Smooth muscle cell (in vitro differentiated cells): ENCODE results near the gene LRP3. TPM values are rescaled to one million over a fixed set of nuclear protein-coding genes. Genes with fewer than 3 reads are reported as not detected.

Experiments
- DNase-seq: peaks from one replicate; lab custom pipeline; 2025; ENCODE audit not compliant: unreplicated experiment; lab: John Stamatoyannopoulos, UW
- H2AFZ ChIP-seq: fragments of 200-600 bp; sonication (generic); 2 replicates; pipeline ENCODE4 v1.6.0; 2016; ENCODE audit warnings: antibody characterized with exemption, low read depth, mild to moderate bottlenecking
- H3F3A ChIP-seq: fragments of 200-600 bp; sonication (generic); 2 replicates; pipeline ENCODE4 v1.6.0; 2017; ENCODE audit warnings: antibody characterized with exemption, low read depth
- H3K27ac ChIP-seq: fragments of 200-600 bp; sonication (generic); 2 replicates; pipeline ENCODE4 v1.5.1; 2016; ENCODE audit warnings: low read depth, mild to moderate bottlenecking
- H3K27me3 ChIP-seq: fragments of 200-600 bp; sonication (generic); 2 replicates; pipeline ENCODE4 v1.6.1; 2016; ENCODE audit warnings: low read depth, mild to moderate bottlenecking
- H3K36me3 ChIP-seq: fragments of 200-600 bp; sonication (generic); 2 replicates; pipeline ENCODE4 v1.5.1; 2016; ENCODE audit warnings: low read depth
- H3K4me1 ChIP-seq: fragments of 200-600 bp; sonication (generic); 2 replicates; pipeline ENCODE4 v1.5.1; 2016; ENCODE audit warnings: low read depth
- H3K4me2 ChIP-seq: fragments of 200-600 bp; sonication (generic); 2 replicates; pipeline ENCODE4 v1.6.0; 2016; ENCODE audit warnings: mild to moderate bottlenecking
- H3K4me3 ChIP-seq: fragments of 200-600 bp; sonication (generic); 2 replicates; pipeline ENCODE4 v1.5.1; 2016; ENCODE audit warnings: mild to moderate bottlenecking
- H3K79me2 ChIP-seq: fragments of 200-600 bp; sonication (generic); 2 replicates; pipeline ENCODE4 v1.6.0; 2016; ENCODE audit warnings: low read depth, mild to moderate bottlenecking
- H3K9ac ChIP-seq: fragments of 200-600 bp; sonication (generic); 2 replicates; pipeline ENCODE4 v1.6.0; 2016; ENCODE audit warnings: low read depth
- H3K9me3 ChIP-seq: fragments of 200-600 bp; sonication (generic); replicated peaks from 2 replicates; pipeline ENCODE4 v1.5.1; 2016; ENCODE audit warnings: low read depth
- H4K20me1 ChIP-seq: fragments of 200-600 bp; sonication (generic); 2 replicates; pipeline ENCODE4 v1.6.0; 2016; ENCODE audit warnings: low read depth
- CTCF ChIP-seq: fragments of 200-600 bp; sonication (generic); IDR thresholded peaks from 2 replicates; pipeline ENCODE4 v1.5.1; 2017; ENCODE audit warnings: borderline replicate concordance, mild to moderate bottlenecking, antibody characterized with exemption; ENCODE audit not compliant: insufficient read depth, poor library complexity, severe bottlenecking
- WGBS: methylation state at CpG from one replicate; pipeline ENCODE4 v1.1.7; 2016; ENCODE audit warnings: low lambda C conversion rate; 5-methylcytosine and 5-hydroxymethylcytosine counted together
- polyA plus RNA-seq: library from polyadenylated mRNA; unstranded; fragments of >200 nt; fragmentation: Nextera tagmentation; extraction: Ambion mirVana; gene quantifications from 2 replicates; pipeline ENCODE4 v1.2.1, GENCODE V29; 2016
- total RNA-seq: library from RNA; depleted of rRNA; stranded (reverse); fragments of >200 nt; gene quantifications from 2 replicates; pipeline ENCODE4 v1.2.3, GENCODE V29; 2014

LRP3 gene
- total and polyA plus RNA-seq, 2 experiments from 2014 or later, result 13.5 to 30.5 TPM

- peaks cover 15% of the 10 kb centered on the region for H3F3A ChIP-seq
- H2AFZ ChIP-seq, result peak overlapping the region; percentile 65
- peak overlapping the region; percentile 82 for H3K4me2 ChIP-seq
- peak; percentile 26 for TF ChIP-seq CTCF
- peak; percentile 94 for DNase-seq
- peaks cover 13% of the 10 kb centered on the region for H3K79me2 ChIP-seq
- 3% methylated on average over 29 of the region's 38 CpGs for WGBS
- H3K4me1 ChIP-seq, result peaks cover 17% of the 10 kb centered on the region
- H3K9ac ChIP-seq, result peak overlapping the region; percentile 17
- no peaks in the 10 kb centered on the region for H4K20me1 ChIP-seq
- no peaks in the 10 kb centered on the region for H3K9me3 ChIP-seq
- no peaks in the 10 kb centered on the region for H3K36me3 ChIP-seq
- peak overlapping the region; percentile 49 for H3K4me3 ChIP-seq
- no peaks in the 10 kb centered on the region for H3K27me3 ChIP-seq
- peak overlapping the region; percentile 65 for H3K27ac ChIP-seq
These were observed 16.6 kb upstream of the LRP3 start for GRCh38 chr19:33177417-33177979.

GRCh38 chr19:33186431-33187182, 7.5 kb upstream of the LRP3 start:
- H3F3A ChIP-seq, result no peaks in the 10 kb centered on the region
- no peaks in the 10 kb centered on the region for H3K79me2 ChIP-seq
- DNase-seq, result no peak
- no peaks in the 10 kb centered on the region for H3K9me3 ChIP-seq
- no peak overlapping the region for H3K27ac ChIP-seq
- no peak overlapping the region for H3K4me3 ChIP-seq
- H3K4me1 ChIP-seq, result no peaks in the 10 kb centered on the region
- no peak for TF ChIP-seq CTCF
- H3K9ac ChIP-seq, result no peak overlapping the region
- H4K20me1 ChIP-seq, result no peaks in the 10 kb centered on the region
- no peak overlapping the region for H3K4me2 ChIP-seq
- H3K27me3 ChIP-seq, result no peaks in the 10 kb centered on the region
- 64% methylated on average over 11 of the region's 11 CpGs for WGBS
- H3K36me3 ChIP-seq, result no peaks in the 10 kb centered on the region
- no peak overlapping the region for H2AFZ ChIP-seq

- no peak overlapping the region for H3K4me3 ChIP-seq
- no peak for DNase-seq
- no peak overlapping the region for H3K27ac ChIP-seq
- no peaks in the 10 kb centered on the region for H4K20me1 ChIP-seq
- H3K36me3 ChIP-seq, result no peaks in the 10 kb centered on the region
- no peak overlapping the region for H3K4me2 ChIP-seq
- no peak for TF ChIP-seq CTCF
- no peaks in the 10 kb centered on the region for H3F3A ChIP-seq
- no peaks in the 10 kb centered on the region for H3K4me1 ChIP-seq
- H3K27me3 ChIP-seq, result no peaks in the 10 kb centered on the region
- WGBS, result 83% methylated on average over 8 of the region's 8 CpGs
- H3K79me2 ChIP-seq, result no peaks in the 10 kb centered on the region
- no peak overlapping the region for H3K9ac ChIP-seq
- no peak overlapping the region for H2AFZ ChIP-seq
- no peaks in the 10 kb centered on the region for H3K9me3 ChIP-seq
These were observed 7.0 kb upstream of the LRP3 start for GRCh38 chr19:33187183-33187540.
